ENCODE results near the gene KIAA0232.

Gene KIAA0232

GRCh38 chr4:6775746-6776145 is 6.8 kb upstream of the KIAA0232 start:
- TF ChIP-seq, protein P1, sequence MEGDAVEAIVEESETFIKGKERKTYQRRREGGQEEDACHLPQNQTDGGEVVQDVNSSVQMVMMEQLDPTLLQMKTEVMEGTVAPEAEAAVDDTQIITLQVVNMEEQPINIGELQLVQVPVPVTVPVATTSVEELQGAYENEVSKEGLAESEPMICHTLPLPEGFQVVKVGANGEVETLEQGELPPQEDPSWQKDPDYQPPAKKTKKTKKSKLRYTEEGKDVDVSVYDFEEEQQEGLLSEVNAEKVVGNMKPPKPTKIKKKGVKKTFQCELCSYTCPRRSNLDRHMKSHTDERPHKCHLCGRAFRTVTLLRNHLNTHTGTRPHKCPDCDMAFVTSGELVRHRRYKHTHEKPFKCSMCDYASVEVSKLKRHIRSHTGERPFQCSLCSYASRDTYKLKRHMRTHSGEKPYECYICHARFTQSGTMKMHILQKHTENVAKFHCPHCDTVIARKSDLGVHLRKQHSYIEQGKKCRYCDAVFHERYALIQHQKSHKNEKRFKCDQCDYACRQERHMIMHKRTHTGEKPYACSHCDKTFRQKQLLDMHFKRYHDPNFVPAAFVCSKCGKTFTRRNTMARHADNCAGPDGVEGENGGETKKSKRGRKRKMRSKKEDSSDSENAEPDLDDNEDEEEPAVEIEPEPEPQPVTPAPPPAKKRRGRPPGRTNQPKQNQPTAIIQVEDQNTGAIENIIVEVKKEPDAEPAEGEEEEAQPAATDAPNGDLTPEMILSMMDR (IDR thresholded peaks at IDR 0.05), result no peak

DNA sequence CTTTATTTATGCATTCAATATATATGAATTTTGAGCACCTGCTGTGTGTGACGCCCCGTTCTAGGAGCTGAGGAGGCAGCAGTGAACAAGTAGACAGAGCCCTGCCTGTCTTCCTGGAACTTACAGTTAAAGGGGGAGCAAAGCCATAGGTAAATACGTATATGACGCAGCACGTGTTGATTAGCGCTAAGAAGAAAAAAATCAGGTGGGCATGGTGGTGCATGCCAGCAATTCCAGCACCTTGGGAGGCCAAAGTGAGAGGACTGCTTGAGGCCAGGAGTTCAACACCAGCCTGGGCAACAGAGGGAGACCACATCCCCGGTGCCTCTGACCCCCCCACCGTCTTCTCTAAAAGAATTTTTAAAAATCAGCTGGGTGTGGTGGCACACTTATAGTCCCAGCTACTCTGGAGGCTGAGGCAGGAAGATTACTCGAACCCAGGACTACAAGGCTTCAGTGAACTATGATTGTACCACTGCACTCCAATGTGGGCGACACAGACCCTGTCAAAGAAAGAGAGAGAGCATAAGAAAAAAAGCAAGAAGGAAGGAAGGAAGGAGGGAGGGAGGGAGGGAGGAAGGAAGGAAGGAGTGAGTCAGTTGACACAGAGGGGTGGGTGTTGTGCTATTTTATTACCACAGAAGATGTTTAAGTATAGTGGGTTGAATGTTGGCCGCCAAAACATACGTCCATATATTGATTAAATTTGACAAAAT is 5.4 kb upstream of the KIAA0232 start:
- TF ChIP-seq, protein P1 (IDR thresholded peaks at IDR 0.05), result no peak

- TF ChIP-seq, protein P1 (IDR thresholded peaks at IDR 0.05), result no peak
These were observed 4.8 kb upstream of the KIAA0232 start for GRCh38 chr4:6777636-6778281.

DNA sequence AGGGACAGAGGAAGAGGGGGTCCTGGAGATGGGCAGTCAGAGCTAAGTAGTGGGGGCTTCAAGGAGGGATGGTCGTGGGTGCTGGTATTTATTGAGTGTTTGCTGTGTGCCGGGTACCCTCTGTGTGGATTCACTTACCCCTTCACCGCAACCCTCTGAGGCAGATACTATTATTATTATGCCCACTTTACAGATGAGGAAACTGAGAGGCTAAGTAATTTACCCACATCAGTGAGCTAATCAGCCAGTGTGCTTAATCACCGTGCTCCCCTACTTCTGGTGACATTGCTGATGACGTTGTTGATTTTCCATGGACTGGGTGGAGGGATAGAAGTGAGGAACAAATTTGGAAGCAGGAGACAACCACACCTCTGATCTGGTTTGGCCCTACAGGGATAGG is 4.1 kb upstream of the KIAA0232 start:
- TF ChIP-seq, protein P1 (IDR thresholded peaks at IDR 0.05), result no peak

DNA sequence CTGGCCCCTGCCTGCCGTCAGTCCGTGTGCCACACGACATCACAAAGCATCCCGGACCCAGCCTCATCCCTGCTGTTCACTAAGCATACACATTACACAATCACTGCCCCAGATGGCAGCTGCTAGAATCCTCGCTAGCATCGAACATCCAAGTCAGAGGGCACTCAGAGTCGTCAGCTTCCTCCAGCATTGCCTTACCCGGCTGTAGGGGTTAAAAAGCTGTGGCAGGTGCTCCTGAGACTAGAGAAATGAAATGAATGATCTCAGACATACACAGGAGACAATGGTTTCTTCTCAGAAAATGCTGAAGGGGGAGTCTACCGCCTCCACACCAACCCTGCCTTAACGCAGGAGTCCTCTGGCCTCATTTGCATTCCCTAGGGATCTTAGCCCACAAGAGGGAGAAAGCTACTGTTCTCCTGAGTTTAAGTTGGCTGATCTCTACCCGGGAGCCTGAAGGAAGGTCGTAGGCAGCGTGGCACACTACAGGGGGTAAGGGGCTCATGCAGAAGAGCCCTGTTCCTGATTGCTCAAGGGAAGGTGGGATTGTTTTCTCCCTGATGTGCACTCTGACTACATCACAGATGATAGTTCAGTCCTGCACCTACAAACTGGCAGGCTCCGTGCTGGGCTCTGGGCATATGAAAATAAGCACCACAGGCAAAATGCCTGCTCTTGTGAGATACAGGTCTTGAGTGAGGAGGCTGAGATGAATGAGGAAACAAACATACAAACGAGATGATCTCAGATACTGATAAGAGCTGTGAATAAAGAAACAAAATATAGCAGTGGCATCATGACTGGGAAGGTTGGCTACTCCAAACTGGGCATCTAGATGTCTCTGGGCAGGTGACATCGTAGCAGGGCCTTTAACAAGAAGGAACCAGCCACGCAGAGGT is 2.6 kb upstream of the KIAA0232 start:
- TF ChIP-seq, protein P1 (IDR thresholded peaks at IDR 0.05), result no peak

DNA sequence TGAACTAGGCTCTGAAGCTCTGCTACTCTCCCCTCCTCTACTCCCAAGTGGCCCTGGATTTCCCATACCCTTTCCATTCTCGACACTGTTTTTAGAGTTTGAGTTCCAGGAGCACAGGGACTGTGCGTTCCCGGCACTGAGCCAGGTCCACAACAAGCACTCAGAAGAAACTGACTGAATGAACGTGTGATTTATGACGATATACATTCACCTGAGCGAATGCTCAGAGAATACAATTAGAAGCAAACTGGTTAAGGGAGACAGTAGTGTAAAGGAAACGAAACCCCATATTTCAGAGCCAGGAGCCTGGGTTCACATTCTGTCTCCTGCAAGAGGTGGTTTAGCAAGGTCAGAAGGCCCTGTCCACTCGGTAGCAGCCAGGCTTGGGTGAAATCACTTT is 1.4 kb upstream of the KIAA0232 start:
- TF ChIP-seq, protein P1 (IDR thresholded peaks at IDR 0.05), result no peak

- TF ChIP-seq, protein P1 (IDR thresholded peaks at IDR 0.05), result no peak
These were observed 966 bp upstream of the KIAA0232 start for GRCh38 chr4:6781561-6781960.

All from LNCAP (cell line).